NCI-H2081 (cell line): Measurements from ENCODE around the gene TMEM167B.
"Not testable (repeated sequence)": the region's sequence is repeated elsewhere in the genome, so short reads cannot be mapped to it uniquely, and the experiment has no call there.

Source experiments
- DNase-seq, 2 experiments: peaks; one replicate each; lab custom pipeline; 2025; lab: John Stamatoyannopoulos, UW

TMEM167B gene

GRCh38 chr1:109090196-109091077 is at the start of gene TMEM167B:
TSS of gene TMEM167B (plus strand) at chr1:109090764. CDS start at chr1:109090873, 109 bp downstream.
- peak; percentile 82 to 90 for DNase-seq

DNA sequence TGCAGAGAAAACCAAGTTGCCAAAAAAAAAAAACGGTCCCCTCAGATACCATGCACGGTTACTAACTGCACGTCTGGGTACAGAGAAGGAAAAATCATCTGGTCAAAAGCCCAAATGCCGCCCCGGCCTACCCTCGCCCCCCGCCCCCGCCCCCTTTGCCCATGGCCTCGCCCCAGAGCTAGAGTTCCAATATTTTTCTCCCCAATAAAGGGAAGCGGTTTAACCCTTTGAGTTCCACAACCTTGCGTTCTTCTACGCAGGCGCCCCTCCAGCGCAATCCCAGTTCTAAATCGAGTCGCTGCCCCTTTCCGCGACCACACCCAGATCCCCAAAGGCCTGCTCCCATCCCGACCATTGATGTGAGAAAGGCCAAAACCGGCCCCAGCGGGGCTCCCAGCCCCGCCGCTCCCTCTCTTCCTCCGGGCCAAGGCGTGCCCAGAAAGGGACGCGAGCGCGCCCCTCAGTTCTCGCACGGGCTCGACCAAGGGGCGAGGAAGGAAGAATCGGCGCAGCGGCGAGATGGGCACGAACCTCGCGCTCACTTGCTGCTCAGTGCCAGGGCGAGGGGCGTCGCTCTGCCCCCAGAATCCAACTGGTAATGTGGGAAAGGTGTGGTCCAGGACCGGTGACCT is 49.5 kb upstream of the TMEM167B start:
- DNase-seq, result no peak

DNA sequence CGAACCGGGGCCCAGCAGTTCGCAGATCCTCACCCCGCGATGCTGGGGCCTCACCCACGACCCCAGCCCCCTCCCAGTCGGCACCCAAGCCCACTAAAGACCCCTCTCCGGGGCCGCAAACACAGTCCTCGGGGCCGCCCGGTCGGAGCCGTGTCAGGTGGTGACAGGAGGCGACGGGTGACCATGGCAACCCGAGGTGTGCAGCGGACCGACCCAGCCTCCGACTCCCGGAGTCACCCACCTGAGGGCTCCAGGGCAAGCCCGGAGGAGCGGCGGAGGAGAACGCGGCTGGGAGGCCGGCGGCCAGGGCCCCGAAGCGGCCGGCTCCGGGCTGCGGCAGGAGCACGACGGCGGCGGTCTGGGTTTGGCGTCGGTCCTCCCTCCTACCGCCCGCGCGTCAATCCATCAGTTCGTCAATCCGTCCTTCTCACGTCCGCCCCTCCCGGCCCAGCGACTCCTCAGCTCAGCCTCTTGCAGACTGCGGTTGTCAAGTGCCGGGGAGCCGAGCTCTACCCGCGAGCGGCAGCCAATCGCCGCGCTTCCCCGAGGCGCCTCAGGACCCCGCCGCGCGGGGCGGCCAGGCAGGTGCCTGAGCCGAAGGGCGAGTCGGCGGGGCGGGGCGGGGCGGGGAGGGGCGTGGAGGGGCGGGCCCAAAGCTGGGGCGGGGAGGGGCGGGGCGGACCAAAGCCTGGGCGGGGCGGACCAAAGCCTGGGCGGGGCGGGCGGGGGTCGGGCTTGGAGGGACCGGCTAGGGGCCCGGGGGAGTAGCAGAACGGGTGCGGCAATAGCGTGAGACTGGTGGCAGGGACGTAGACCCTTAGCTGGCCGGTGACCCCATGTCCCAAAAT is 48.7 kb upstream of the TMEM167B start, which contains the start of gene WDR47:
Gene WDR47, minus strand, starts transcription at position 482 of the 848 bp plus-strand sequence. CDS start 18,590 bp downstream, outside the sequence.
- DNase-seq, result peak; percentile 87 to 92

DNA sequence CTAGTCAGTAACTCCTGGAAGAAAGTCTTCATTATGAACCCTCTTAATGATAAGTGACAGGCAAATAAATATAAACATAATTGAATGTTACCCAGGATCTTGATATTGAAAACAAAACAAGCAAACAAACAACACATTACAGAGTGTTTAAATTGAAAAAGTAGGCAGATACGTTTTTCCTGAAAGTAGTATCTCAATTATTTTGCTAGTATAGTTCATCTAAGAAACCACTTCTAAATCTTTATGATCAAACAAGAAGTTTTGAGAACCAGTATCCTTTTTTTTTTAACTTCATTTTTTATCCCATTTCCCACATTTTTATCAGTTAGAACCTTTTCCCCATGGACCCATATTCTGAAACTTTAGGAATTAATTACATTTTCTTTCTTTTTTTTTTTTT is 45.0 kb upstream of the TMEM167B start:
- DNase-seq, result no peak

DNA sequence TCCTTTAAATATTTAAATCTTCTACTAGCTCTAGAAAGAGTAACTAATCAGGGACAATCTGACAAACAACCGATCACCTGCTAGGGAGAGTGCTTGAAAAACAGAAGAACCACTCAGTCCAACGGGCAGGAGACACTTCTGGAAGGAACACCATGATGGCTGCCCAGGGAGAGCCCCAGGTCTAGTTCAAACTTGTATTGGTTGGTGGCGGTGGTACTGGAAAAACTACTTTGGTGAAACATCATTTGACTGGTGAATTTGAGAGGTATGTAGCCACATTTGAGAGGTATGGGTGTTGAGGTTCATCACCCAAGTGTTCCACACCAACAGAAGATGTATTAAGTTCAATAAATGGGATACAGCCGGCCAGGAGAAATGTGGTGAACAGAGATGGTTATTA is 43.9 kb upstream of the TMEM167B start:
- DNase-seq, result no peak

DNA sequence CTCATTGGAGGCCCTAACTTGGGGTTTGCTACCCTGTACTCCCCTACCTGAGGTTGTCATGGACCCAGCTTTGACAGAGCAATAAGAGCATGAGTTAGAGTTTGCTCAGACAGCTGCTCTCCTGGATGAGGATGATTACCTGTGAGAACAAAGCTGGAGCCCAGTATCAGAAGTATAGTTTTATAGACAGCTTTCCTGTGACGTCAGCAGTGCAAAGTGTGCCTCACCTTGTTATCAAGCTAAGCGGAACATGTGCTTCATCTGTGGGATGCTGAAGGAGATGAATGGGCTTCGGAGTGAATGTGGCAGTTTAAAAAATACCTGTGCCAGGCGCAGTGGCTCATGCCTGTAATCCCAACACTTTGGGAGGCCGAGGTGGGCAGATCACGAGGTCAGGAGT is 43.2 kb upstream of the TMEM167B start:
- DNase-seq, result no peak

- no peak for DNase-seq
These were observed 42.2 kb upstream of the TMEM167B start for GRCh38 chr1:109048335-109048734.

- no peak for DNase-seq
These were observed 40.2 kb upstream of the TMEM167B start for GRCh38 chr1:109050228-109050995.

GRCh38 chr1:109052145-109052544 is 38.4 kb upstream of the TMEM167B start:
- DNase-seq, result not testable (repeated sequence)

DNA sequence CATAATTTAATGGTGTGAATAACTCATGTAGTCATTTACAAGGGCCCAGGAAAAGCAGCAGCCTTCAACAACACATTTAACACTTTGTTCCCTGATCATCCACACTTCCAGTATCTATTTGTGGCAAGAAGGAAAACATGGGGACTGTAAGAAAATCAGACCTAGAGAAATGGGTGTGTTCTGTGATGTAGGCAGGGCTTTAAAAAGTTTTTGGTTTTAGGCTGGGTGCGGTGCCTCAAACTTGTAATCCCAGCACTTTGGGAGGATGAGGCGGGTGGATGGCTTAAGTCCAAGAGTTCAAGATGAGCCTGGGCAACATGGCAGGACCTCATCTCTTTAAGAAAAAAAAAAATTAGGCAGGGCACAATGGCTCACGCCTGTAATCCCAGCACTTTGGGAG is 34.5 kb upstream of the TMEM167B start:
- DNase-seq, result no peak

- no peak for DNase-seq
These were observed 31.5 kb upstream of the TMEM167B start for GRCh38 chr1:109059026-109059425.

DNA sequence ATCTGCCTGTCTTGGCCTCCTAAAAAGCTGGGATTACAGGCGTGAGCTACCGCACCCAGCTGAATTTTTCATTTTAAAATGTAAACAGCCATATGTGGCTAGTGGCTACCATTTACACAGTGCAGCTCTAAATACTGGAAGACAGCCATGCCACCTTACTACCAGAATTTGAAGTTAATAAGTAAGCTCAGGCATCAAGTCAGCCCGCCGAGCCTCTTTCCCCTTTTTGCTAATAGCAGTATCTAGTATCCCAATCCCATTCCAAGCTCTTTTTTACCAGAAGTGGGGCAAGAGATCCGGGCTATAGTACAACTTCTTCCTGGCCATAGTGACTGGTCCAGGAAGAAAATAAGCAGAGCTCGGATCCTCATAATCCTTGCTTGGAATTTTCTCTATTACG is 29.9 kb upstream of the TMEM167B start:
- DNase-seq, result no peak

DNA sequence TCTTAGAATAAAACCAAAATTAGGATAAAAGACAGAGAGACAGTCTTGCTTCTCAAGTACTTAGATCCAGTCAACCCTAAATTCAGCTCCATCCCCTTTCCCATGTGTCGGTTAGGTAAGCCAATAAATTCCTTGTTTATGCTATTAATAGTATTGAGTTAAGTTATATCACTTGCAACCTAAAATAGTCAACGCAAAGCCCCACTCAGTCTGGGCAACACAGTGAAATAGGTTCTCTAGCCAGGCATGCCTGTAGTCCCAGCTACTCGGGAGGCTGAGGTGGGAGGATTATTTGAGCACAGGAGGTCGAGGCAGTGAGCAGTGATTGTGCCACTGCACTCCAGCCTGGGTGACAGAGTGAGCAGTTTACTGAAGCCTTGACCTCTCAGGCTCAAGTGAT is 29.4 kb upstream of the TMEM167B start:
- DNase-seq, result no peak

DNA sequence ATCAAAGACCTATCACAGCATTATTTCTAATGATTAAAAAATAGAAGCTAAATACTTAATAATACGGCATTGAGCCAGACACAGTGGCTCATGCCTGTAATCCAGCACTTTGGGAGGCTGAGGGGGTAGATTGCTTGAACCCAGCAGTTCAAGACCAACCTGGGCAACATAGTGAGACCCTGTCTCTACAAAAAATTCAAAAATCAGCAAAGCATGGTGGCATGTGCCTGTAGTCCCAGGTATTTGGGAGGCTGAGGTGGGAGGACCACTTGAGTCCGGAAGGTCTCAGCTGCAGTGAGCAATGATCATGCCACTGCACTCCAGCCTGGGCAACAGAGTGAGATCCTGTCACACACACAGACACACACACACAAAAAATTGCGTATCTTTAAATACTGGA is 25.4 kb upstream of the TMEM167B start:
- DNase-seq, result no peak

DNA sequence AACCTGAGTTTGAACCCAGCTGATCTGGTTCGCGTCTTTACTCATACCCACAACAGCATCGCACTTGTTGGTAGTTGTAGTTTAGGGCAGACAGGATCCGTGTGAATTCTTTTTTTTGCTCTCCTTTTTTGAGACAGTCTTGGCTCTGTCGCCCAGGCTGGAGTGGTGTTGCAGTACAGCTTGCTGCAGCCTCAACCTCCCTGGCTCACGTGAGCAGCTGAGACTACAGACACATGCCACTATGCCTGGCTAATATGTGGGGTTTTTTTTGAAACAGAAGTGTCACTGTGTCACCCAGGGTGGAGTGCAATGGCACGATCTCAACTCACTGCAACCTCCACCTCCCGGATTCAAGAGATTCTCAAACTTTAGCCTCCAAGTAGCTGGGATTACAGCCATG is 22.7 kb upstream of the TMEM167B start:
- no peak for DNase-seq

DNA sequence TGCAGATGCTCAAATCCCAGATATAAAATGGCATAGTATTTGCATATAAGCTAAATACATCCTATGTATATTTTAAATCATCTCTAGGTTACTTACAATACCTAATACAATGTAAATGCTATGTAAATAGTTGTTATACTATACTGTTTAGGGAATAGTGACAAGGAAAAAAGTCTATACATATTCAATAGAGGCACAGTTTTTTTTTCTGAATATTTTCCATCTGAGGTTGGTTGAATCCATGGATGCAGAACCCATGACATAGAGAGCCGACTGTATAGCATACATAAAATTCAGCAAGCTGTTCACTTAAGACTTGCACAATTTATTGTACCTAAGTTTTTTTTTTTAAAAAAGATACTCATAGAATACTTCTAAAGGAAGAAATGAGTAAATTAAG is 21.3 kb upstream of the TMEM167B start:
- DNase-seq, result no peak

- DNase-seq, result peak; percentile 87 to 91
These were observed 14.8 kb upstream of the TMEM167B start, which contains the start of gene TAF13 for GRCh38 chr1:109075531-109076490. TSS of gene TAF13 (minus strand) at chr1:109076003. CDS start at chr1:109075947, 56 bp downstream.

DNA sequence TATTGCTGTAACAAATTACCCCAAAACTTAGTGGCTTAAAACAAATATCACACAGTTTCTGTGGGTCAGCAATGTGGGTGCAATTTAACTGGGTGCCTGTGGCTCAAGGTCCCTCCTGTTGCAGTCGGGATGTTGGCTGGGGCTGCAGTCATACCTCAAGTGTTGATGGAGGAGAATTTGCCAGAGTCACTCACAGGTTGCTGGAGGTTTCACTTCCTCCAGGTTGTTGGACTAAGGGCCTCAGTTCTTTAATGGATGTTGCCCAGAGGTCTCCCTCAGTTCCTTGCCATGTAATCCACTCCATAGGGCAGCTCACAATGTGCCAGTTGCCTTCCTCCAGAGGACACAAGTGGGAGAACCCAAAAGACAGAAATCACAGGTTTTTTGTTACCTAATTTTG is 12.2 kb upstream of the TMEM167B start:
- DNase-seq, result no peak

- no peak for DNase-seq
These were observed 11.3 kb upstream of the TMEM167B start for GRCh38 chr1:109079240-109079622.

DNA sequence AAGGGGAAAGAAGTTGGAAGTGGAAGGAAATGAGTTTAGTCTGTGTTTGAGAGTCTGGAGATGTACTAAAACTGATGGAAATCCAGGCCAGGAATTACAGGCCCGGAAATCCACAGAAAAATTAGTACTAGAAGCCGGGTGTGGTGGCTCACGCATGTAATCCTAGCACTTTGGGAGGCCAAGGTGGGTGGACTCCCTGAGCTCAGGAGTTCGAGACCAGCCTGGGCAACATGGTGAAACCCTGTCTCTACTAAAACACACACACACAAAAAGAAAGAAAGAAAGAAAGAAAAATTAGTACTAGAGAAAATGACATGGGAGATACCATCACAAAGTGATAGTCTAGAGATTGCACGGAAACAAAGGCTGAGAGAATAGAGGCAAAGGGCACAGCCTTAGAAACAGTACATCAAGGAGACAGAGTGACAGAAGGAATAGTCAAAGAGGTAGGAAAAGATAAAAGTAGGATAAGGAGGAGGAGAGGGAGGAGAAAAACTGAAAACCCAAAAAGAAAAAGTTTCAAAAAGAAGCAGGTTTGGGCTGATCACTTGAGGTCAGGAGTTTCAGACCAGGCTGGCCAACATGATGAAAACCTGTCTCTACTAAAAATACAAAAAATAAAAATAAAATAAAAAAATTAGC is 10.0 kb upstream of the TMEM167B start:
- DNase-seq, result no peak
